OCI-LY7 (cell line): ENCODE results near the gene TRERF1.

Experiments
- CTCF ChIP-seq: fragments of 200-600 bp; sonication (generic); conservative IDR thresholded peaks from 2 replicates; pipeline ENCODE4 v1.5.1; 2014; ENCODE audit warnings: mild to moderate bottlenecking, antibody characterized with exemption, low read length, moderate library complexity, mixed read lengths
- EZH2phosphoT487 ChIP-seq: fragments of 200-600 bp; sonication (generic); IDR thresholded peaks from 2 replicates; pipeline ENCODE4 v1.6.1; 2018; ENCODE audit warnings: low read depth, borderline replicate concordance, mild to moderate bottlenecking, mixed run types, antibody characterized with exemption, low read length, moderate library complexity, mixed read lengths

- TF ChIP-seq CTCF (no peak), EZH2phosphoT487 (no peak)
Observed at GRCh38 chr6:42374018-42374669, 77.6 kb downstream of the TRERF1 start.
